Endothelial cell of umbilical vein (primary cell): ENCODE results near the gene NCAPG2. TPM values are rescaled to one million over a fixed set of nuclear protein-coding genes. Genes with fewer than 3 reads are reported as not detected.

ENCODE experiments used
- BruUV-seq: library from RNA; stranded (reverse); fragments of 400-500 nt; replicated peaks from 2 replicates; lab custom pipeline; 2021; lab: Mats Ljungman, UMichigan
- CTCF ChIA-PET: fragments of 300-600, 350-600 bp; sonication (Branson Sonifier 250); formaldehyde crosslinking; loops from one replicate; lab custom pipeline; 2021; ENCODE audit warnings: antibody characterized with exemption, inconsistent platforms; lab: Charles Lee
- POLR2A ChIA-PET: fragments of 300-600, 350-600 bp; sonication (Branson Sonifier 250); formaldehyde crosslinking; loops from one replicate; lab custom pipeline; 2021; ENCODE audit warnings: antibody characterized with exemption, inconsistent platforms; lab: Charles Lee
- DNase-seq: peaks from one replicate; pipeline ENCODE4 v3.0.0-alpha.2; 2011; ENCODE audit warnings: low read depth, low spot score
- FAIRE-seq: peaks from 2 replicates; lab custom pipeline; 2011; peaks lifted over from hg19 to GRCh38; lab: Jason Lieb, UNC
- H2AFZ ChIP-seq: 2 replicates; pipeline ENCODE4 v1.6.0; 2012; ENCODE audit warnings: low read depth, low read length, control low read depth, inconsistent platforms
- H3K27ac ChIP-seq: 2 replicates; pipeline ENCODE4 v1.5.1; 2011; ENCODE audit warnings: low read depth, mild to moderate bottlenecking, control low read depth, low read length, moderate library complexity; ENCODE audit not compliant: insufficient read depth
- H3K27me3 ChIP-seq, 2 experiments: 2 replicates each; pipeline versions ENCODE4 v1.6.0 to v1.6.1; 2011; ENCODE audit warnings: low read length in 2 of 2, mixed read lengths in 1 of 2; ENCODE audit not compliant: control insufficient read depth in 2 of 2, insufficient read depth in 2 of 2
- H3K36me3 ChIP-seq, 2 experiments: 2 replicates in 1 of 2; 3 replicates in 1 of 2; pipeline ENCODE4 v1.5.1; 2011; ENCODE audit warnings: low read length in 2 of 2, mild to moderate bottlenecking in 1 of 2, moderate library complexity in 1 of 2; ENCODE audit not compliant: control insufficient read depth in 2 of 2, insufficient read depth in 2 of 2; ENCODE audit errors: extremely low read depth in 1 of 2
- H3K4me1 ChIP-seq: 3 replicates; pipeline ENCODE4 v1.5.1; 2011; ENCODE audit warnings: mild to moderate bottlenecking, low read length; ENCODE audit not compliant: control insufficient read depth, insufficient read depth; ENCODE audit errors: extremely low read depth
- H3K4me2 ChIP-seq: 2 replicates; pipeline ENCODE4 v1.6.1; 2011; ENCODE audit warnings: low read length, control low read depth, mixed read lengths; ENCODE audit not compliant: insufficient read depth
- H3K4me3 ChIP-seq, 3 experiments: fragments of 200-600 bp in 1 of 3; sonication (generic), shearing (Covaris generic) in 1 of 3; replicated peaks in 1 of 3; 2 replicates each; pipeline ENCODE4 v1.5.1; 2011 to 2016; ENCODE audit warnings: control low read depth in 3 of 3, low read length in 3 of 3, mild to moderate bottlenecking in 2 of 3, inconsistent platforms in 1 of 3, low read depth in 1 of 3, moderate library complexity in 1 of 3; ENCODE audit not compliant: insufficient read depth in 1 of 3
- H3K79me2 ChIP-seq: 2 replicates; pipeline ENCODE4 v1.6.0; 2012; ENCODE audit warnings: low read length, inconsistent platforms; ENCODE audit not compliant: control insufficient read depth, insufficient read depth
- H3K9ac ChIP-seq: replicated peaks from 2 replicates; pipeline ENCODE3; 2011; ENCODE audit warnings: low read length, control low read depth; ENCODE audit not compliant: insufficient read depth; ENCODE audit errors: extremely low read depth
- H3K9me1 ChIP-seq: replicated peaks from 3 replicates; pipeline ENCODE4 v1.6.0; 2011; ENCODE audit warnings: mild to moderate bottlenecking, low read length; ENCODE audit not compliant: control insufficient read depth, insufficient read depth; ENCODE audit errors: extremely low read depth
- H3K9me3 ChIP-seq: replicated peaks from 2 replicates; pipeline ENCODE4 v1.5.1; 2012; ENCODE audit warnings: low read length, inconsistent platforms; ENCODE audit not compliant: control insufficient read depth, insufficient read depth
- H4K20me1 ChIP-seq: replicated peaks from 2 replicates; pipeline ENCODE3; 2011; ENCODE audit warnings: mild to moderate bottlenecking, low read length; ENCODE audit not compliant: control insufficient read depth, insufficient read depth; ENCODE audit errors: extremely low read depth
- EZH2 ChIP-seq: IDR thresholded peaks from 2 replicates; pipeline ENCODE4 v1.6.1; 2012; ENCODE audit warnings: borderline replicate concordance, low read depth, mild to moderate bottlenecking, moderate library complexity, low read length, inconsistent platforms; ENCODE audit not compliant: severe bottlenecking
- FOS ChIP-seq: IDR thresholded peaks from 2 replicates; pipeline ENCODE4 v1.6.1; 2011; ENCODE audit warnings: mild to moderate bottlenecking, low read length, moderate library complexity, borderline replicate concordance; ENCODE audit not compliant: insufficient read depth
- GATA2 ChIP-seq: IDR thresholded peaks from 2 replicates; pipeline ENCODE4 v1.7.0; 2011; ENCODE audit warnings: low read depth, mild to moderate bottlenecking, moderate library complexity, mixed read lengths, low read length; ENCODE audit not compliant: insufficient read length, insufficient read depth
- MAX ChIP-seq: IDR thresholded peaks from 2 replicates; pipeline ENCODE4 v1.6.1; 2011; ENCODE audit not compliant: insufficient read depth, insufficient read length
- POLR2A ChIP-seq: IDR thresholded peaks from 2 replicates; pipeline ENCODE4 v1.6.1; 2012; ENCODE audit warnings: low read depth, mild to moderate bottlenecking, control low read depth, low read length
- POLR2AphosphoS5 ChIP-seq: IDR thresholded peaks from 2 replicates; pipeline ENCODE4 v1.6.1; 2012; ENCODE audit warnings: low read depth, mild to moderate bottlenecking, control low read depth, low read length, moderate library complexity; ENCODE audit not compliant: insufficient read depth
- dilution Hi-C: fragments of 300-500 bp; cut with MboI; formaldehyde crosslinking; loops from one replicate; pipeline ENCODE4 v1.15.0; 2019; ENCODE audit warnings: low sequenced_read_pairs; ENCODE audit not compliant: extremely low pct_ligation_motif_present
- intact Hi-C: fragments of 100-400 bp; cut with micrococcal nuclease; formaldehyde crosslinking; loops from one replicate; pipeline ENCODE4 v1.10.0; 2022
- polyA plus RNA-seq, 4 experiments: library from polyadenylated mRNA; depleted of rRNA in 3 of 4; stranded (reverse) in 3 of 4; unstranded in 1 of 4; fragments of >200 nt; gene quantifications; 2 replicates each; pipeline versions ENCODE4 v1.2.1 to v1.2.3, GENCODE V29; 2011 to 2012; ENCODE audit warnings: missing spikeins in 1 of 4
- total RNA-seq: library from RNA; stranded (reverse); gene quantifications from 2 replicates; pipeline ENCODE4 v1.2.3, GENCODE V29; 2021

NCAPG2 gene
- total and polyA plus RNA-seq, 2 donors (not counting 3 experiments of a cell fraction or from before 2014, with no cell fraction given): 19.2 to 62.3 TPM

- dilution Hi-C loops: no loop called here
- FAIRE-seq (no peak), DNase-seq (peak; percentile 89)
- BruUV-seq: no TSS peak
- Histone ChIP-seq H3K36me3 (peaks cover 0 to 17% of the 10 kb centered on the region in 2 experiments), H3K79me2 (no peaks in the 10 kb centered on the region), H2AFZ (no peak overlapping the region), H3K27me3 (no peaks in the 10 kb centered on the region), H3K9me3 (no peaks in the 10 kb centered on the region), H3K27ac (peak overlapping the region; percentile 69), H3K4me2 (peak overlapping the region; percentile 59), H4K20me1 (no peaks in the 10 kb centered on the region), H3K9ac (peak overlapping the region; percentile 53), H3K4me3 (peak overlapping the region in 1 of 3 experiments; percentile 9), H3K4me1 (peaks cover 25% of the 10 kb centered on the region), H3K9me1 (no peaks in the 10 kb centered on the region)
- CTCF ChIA-PET: interaction anchor here (0.7 to 4.3 kb wide), 18 partner anchors 13 to 239 kb away, joined by 3 to 39 read pairs (median 4); partner anchors contain the start of genes ESYT2 and NCAPG2
- intact Hi-C loops: loop anchor here (1.0 to 2.0 kb wide), 4 partner anchors 43 to 125 kb away; partner anchors contain the start of gene DYNC2I1
- POLR2A ChIA-PET: interaction anchor here (1.3 to 2.4 kb wide), 2 partner anchors 9 to 35 kb away, joined by 3 to 12 read pairs; partner anchors contain the start of gene NCAPG2
- TF ChIP-seq POLR2A: no peak
- peak; percentile 60 for TF ChIP-seq MAX
- peak; percentile 60 for TF ChIP-seq POLR2AphosphoS5
- peak; percentile 42 for TF ChIP-seq FOS
- peak; percentile 31 for TF ChIP-seq GATA2
- no peak for TF ChIP-seq EZH2
Observed at GRCh38 chr7:158740013-158740656, 35.5 kb upstream of the NCAPG2 start.

- no TSS peak for BruUV-seq
- dilution Hi-C loops (no loop called here), intact Hi-C loops (no loop called here)
- Histone ChIP-seq H3K9me1 (no peaks in the 10 kb centered on the region), H2AFZ (no peak overlapping the region), H3K79me2 (no peaks in the 10 kb centered on the region), H3K4me2 (no peak overlapping the region), H3K9me3 (no peaks in the 10 kb centered on the region), H3K36me3 (peaks cover 3 to 17% of the 10 kb centered on the region in 2 experiments), H3K27ac (no peak overlapping the region), H3K9ac (no peak overlapping the region), H3K4me3 (no peak overlapping the region), H4K20me1 (no peaks in the 10 kb centered on the region), H3K27me3 (no peaks in the 10 kb centered on the region), H3K4me1 (peaks cover 25% of the 10 kb centered on the region)
- TF ChIP-seq POLR2A: no peak
- FAIRE-seq (no peak), DNase-seq (no peak)
- ChIA-PET POLR2A (no interaction called here), CTCF (no interaction called here)
Observed at GRCh38 chr7:158738841-158739240, 34.2 kb upstream of the NCAPG2 start.
